ENCODE measurements around the gene RIN3.

Gene RIN3

DNA sequence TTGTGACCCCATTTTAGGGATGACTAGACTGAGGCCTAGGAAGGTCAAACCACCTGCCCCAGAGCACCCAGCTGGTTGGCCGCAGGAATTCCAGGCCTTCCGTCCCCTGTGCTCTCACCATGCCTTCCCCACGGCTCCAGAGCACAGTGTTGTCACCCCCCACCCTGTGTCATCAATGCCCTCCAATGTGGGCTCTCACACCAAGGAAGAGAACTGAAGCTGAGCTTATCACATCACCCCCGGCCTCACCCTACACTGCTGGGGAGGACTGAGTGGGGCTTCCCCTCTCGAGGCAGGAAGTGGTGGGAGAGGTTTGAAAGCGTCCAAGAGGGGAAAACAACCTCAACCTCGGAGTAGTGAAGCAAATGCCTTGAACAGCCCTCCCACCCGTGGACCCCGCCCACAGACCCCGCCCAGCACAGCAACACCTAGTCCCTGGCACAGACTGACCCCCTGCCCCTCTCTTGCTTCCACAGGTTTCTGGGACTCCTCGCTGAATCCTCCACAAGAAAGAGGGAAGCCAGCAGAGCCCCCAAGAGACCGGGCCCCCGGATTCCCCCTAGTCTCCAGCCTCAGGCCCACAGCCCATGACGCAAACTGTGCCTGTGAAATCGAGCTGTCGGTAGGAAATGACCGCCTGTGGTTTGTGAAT, 137.7 kb downstream of the RIN3 start:
- ATAC-seq: peak; percentile 84 to 85

DNA sequence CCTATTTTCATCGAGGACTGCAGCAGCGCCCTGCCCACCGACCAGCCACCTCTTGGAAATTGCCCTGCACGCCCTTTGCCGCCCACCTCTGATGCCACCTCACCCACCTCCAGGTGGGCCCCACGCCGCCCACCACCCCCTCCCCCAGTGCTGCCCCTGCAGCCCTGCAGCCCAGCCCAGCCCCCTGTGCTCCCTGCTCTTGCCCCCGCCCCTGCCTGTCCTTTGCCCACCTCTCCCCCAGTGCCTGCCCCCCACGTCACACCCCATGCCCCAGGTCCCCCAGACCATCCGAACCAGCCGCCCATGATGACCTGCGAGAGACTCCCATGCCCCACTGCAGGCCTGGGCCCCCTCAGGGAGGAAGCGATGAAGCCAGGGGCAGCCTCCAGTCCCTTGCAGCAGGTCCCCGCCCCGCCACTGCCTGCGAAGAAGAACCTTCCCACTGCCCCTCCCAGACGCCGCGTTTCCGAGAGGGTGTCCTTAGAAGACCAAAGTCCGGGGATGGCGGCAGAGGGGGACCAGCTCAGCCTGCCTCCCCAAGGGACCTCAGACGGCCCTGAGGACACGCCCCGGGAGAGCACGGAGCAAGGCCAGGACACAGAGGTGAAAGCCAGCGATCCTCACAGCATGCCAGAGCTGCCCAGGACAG, 138.3 kb downstream of the RIN3 start:
- no peak for ATAC-seq

DNA sequence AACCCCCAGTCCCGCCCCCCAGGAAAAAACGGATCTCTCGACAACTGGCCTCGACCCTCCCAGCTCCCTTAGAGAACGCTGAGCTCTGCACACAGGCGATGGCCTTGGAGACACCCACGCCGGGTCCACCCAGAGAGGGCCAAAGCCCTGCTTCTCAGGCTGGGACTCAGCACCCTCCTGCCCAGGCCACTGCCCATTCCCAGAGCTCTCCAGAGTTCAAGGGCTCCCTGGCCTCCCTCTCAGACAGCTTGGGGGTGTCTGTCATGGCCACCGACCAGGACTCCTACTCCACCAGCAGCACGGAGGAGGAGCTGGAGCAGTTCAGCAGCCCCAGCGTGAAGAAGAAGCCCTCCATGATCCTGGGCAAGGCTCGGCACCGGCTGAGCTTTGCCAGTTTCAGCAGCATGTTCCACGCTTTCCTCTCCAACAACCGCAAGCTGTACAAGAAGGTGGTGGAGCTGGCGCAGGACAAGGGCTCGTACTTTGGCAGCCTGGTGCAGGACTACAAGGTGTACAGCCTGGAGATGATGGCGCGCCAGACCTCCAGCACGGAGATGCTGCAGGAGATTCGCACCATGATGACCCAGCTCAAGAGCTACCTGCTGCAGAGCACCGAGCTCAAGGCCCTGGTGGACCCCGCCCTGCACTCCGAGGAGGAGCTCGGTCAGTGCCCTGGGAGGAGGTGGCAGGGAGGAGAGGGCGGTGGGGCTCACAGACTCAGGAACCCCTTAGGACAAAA, 139.0 kb downstream of the RIN3 start:
- ATAC-seq: no peak

DNA sequence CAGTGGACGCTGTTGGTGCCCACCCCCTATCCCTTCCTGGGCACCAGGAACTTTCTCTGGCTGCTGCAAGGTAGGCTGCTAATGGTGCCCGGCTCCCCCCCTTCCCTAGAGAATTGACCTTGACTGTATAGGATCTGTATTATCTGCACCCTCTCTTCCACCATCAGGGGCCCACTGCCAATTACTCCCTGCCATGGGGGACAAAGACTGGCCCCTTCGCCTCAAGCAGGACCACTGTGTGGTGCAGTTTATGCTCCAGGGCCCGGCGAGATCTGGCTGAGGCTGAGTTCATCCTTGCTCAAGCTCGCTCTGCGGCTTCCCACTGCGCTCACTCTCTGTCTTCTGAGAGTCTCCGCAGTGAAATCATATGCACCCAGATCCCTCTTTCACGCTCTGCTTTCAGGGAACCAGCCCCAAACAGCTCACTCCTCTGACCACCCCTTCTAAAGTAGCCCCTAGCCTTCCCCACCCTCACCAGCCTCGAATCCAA, 139.6 kb downstream of the RIN3 start:
- ATAC-seq: peak in 1 of 2 donors; percentile 12

DNA sequence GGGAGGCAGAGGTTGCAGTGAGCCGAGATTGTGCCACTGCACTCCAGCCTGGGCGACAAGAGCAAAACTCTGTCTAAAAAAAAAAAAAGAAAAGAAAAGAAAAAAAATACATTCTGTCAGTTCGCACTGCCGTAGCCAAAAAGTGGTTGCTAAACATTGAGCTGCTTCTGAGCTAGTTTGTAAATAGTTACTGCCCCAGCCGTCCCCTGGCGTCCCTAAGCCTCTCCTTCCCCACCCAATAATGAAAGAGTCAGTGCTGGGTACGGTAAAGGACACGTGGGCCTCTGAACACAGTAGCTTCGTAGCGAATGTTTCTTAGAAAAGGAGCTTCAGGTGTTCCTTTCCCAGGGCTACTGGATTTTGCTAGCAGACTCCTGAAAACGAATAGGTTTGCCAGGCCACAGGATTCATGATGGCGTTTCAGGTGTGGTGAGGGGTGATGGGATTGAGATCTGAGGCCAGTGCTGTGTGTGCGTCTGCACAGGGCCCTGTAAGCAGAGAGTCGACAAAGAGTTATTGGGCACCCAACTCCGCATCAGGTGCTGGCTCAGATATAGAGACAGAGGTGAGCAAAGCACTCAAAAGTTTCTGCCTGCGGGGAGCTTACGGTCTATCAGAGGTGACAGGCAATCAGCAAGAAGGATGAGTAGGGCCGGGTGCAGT, 140.8 kb downstream of the RIN3 start:
- ATAC-seq: no peak

DNA sequence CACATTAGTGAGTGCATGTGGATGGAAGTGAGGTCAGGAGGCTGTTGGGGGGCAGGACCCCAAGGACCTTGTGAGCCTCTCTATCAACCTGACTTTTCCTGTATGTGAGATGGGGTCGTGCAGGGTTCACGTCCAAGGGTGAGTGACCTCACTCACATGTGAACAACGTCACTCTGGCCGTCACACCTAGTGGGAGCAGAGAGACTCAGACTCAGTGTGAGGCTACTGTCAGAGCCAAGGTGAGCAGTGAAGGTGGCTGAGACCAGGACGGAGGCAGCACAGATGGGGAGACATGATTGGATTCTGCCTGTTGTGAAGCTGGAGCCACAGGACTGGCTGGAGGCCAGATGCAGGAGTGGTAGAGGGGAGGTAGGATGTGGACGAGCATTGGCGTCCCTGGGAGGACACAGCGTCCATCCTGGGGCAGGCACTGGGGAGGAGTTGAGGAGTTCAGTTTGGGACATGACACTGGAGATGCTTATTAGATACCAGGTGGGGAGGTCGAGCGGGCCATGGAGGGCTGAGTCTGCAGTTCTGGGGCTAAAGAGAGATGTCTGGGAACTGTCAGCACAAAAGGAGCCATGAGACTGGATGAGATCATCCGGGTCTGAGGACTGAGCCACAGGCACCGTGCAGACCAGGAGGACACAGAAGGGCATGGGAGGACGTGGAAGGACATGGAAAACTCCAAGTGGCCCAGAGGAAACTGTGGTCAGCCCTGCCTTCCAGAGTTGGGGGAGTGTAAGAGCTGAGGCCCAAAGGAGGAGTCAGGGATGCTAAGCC, 142.0 kb downstream of the RIN3 start:
- no peak for ATAC-seq

DNA sequence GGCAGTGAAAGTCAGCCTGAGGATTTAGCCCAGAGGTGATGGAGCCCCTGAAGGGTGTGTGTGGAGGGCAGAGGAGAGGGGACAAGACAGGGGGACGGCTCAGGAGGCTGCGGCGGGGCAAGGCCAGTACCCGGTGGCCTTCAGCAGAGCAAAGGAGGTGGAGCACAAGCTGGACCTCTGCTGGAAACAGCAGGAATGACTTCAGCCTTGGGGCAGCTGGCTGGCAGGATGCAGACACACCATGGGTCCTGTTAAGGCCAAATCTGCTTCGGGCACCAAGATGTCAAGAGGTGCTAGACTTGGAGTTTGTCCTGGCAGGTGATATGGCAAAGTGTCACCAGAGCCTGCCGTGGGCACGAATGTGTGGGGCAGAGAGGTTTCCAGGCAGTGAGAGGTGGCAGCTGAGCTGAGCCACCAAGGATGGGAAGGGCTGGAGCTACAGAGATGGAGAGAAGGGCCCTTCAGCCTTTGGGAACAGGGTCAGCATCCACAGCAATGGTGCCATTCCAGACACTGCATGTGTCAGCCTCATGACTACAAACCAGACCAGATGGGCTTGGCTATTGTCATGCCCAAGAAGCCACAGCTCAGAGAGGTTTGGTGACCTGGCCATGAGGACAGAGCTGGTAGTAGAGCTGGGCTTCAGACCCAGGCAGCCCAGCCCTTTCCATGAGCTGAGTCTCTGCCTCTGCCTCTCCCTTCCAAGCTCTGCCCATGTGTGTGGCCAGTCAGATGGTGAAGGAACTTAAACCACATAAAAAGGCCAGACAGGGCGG, 142.9 kb downstream of the RIN3 start:
- ATAC-seq: no peak

DNA sequence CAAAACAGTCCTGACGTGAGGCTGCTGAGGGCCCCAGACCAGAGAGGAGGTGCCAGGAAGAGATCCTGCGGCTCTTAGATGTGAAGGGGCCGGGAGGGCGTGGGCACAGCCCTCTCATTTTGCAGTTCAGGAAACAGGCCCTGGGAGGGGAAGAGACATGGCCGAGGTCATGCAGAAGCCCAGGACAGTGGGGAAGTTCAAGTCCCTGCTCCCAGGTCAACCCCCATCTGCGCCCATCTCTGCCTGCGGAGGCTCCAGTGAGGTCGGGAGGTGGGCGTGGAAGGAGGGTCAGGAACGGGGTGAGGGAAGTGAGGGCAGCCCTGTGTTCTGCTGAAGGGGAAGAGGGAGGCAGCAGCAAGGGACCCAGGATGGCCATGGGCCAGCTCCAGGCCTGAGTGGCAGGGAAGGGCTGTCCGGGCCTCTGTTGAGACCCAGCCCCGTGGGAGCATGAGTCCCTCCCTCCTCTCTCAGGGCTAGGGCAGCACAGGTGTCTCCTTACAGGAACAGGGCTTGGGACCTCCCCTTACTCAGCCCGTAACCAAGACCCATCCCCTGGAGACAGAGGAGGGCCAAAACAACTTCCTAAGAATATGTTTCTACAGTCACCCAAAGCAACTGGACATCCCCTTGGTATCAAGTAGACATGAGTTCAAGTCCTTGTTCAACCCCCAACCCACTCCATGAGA, 144.0 kb downstream of the RIN3 start:
- no peak for ATAC-seq

DNA sequence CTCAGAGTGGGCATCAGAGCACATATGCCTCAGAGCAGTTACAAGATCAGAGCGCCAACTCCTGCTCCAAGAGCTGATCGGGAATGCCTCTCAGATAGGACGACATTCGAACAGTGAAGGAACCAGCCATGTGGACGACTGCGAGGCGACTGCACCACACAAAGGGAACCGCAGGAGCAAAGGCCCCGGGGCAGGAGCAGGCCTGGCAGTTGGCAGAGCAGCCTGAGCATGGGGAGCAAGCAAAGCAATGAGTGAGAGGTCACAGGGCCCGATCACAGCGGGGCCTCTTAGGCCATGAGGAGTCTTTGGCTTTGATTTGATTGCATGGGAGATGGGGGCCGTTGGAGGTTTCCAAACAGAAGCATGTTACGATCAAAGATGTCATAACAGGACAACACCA, 144.6 kb downstream of the RIN3 start:
- ATAC-seq: no peak

DNA sequence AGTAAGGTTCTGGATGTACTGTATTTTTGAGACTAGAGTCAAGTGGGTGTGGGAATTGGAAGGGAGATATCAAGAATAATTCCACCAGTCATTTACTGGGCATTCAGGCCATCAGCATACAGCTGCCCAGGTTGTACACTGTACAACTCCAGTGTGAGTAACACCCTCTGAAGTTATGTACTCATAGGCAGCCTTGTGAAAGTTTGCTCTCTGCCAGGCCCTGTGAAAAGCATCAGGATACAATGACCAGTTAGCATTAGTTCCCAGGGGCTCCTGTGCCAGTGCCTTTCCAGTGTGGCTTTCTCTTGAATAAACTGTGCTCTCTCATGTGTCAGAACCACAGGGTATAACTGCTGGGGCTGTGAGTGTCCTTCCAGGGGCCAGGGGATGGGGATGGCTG, 145.1 kb downstream of the RIN3 start:
- no peak for ATAC-seq

DNA sequence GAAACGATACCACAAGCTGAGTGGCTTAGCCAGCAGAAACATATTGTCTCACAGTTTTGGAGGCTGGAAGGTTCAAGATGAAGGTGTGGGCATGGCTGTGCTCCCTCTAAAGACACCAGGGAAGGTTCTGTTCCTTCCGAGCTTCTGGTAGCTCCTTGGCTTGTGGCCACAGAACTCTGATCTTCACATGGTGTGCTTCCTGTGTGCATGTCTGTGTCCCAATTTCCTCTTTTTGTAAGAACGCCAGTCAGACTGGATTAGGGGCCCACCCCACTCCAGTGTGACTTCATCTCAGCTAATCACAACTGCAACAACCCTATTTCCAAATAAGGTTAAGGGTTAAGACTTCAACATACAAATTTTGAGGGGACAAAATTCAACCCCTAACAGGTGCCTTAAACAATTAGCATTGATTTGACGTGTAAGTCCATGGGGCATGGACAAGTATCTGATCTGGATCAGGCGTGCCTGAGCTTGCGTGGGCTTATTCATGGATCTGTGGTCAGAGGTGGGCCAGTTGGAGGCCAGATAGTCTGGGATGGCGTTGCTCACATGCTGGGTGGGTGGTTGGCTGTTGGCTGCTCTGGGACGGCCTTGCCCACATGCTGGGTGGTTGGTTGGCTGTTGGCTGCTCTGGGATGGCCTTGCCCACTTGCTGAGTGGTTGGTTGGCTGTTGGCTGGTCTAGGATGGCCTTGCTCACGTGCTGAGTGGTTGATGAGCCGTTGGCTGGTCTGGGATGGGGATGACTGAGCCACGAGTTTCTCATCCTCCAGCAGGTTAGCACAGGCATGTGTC, 146.4 kb downstream of the RIN3 start:
- no peak for ATAC-seq

DNA sequence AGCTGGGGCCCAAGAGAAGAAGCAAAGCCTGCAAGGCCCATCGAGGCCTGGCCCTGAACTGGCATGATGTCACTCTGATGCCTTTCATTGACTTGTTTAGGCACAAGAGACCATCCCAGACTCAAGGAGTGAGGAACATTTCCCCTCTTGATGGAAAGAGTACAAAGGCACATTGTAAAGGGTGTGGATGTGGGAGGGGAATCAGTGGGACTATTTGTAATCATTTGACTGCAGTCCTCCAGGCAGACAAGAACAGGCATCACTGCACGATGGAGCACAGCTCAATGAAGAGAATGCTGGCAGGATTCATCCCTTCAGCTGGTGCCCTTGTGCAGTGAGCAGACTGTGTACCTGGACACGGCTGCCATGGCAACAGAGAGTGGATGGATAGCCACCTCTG, 147.0 kb downstream of the RIN3 start:
- ATAC-seq: no peak

DNA sequence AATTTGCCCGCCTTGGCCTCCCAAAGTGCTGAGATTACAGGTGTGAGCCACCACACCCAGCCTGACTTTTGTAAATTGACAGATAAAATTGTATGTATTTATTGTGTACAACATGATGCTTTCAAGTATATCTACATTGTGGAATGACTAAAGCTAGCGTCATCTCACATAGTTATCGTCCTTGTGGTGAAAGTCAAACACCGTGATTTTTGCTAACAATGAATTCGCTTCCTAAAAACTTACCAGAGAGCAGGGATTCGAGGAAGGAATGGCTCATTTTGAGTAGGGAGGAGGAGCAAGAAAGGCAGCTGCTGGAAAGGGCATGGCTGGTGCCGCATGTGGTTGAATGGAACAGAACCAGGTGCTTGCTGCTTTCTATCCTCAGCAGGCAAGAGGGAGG, 149.5 kb downstream of the RIN3 start:
- ATAC-seq: no peak

DNA sequence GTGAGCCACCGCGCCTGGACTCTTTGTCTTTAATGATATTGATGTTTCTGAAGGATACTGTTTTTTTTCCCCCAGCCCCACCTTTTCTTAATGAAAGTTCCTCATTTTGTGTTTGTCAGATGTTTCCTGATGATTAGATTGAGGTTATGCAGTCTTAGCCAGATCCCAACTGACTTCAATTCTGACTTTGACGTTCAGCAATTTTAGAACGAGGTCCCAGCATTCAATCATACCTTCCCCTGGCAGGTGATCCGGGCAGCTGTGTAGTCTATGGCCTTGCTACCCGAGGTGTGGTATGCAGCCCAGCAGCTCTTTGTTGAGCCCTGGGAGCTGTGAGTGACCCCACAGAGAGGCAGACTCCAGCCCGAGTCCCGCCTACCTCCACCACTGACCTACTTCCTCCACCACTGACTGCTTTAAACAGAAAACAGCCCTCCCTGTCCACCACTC, 152.1 kb downstream of the RIN3 start:
- ATAC-seq: no peak

DNA sequence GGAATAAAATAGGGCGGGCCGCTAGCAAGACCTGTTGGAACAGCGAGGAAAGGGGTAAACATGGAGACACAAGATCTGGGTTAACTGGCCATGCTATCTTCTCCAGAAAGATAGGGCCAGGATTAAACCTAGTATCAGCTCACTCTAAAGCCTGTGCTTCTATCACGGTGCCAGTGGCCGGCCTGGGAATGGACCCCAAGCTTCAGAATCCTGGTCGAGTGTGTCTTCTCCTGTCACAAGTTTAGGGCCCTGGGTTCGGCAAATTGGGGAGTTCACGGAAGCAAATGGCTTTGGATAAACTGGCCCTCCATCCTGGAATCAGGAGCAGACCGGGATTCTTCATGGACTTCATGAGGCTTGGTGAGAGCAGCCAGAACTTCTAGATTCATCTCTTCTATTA, 152.7 kb downstream of the RIN3 start:
- ATAC-seq: no peak

DNA sequence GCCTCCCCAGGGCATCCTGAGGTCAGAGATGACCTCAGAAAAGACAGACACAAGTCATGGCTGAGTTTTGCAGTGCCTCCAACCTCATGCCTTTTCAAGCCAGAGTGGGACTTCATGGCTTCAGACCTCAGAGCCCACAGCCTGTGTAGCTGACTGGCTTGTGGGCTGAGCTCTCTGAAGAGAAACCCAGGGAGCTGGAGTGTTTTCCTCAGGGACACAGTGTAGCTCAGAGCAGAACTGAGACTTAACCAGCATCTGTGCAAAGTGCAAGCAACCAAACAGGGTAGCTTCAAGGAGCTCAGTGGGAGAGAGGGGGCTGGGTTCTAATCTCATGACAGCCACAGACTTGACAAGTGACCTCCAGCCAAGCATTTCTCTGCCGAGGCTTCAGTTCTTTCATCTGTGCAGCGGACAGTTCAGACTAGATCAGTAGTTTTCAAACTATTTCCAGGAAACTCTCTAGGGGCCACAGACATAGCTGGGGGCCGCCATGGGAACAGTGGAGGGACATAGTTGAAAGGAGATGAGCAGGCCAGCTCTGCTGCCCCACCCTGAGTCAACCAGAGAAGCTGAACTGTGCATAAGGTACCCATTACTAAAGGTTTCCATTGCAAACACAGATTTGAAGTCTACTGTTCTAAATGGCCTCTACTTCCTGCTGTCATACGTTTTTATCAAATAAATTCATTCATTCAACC, 154.8 kb downstream of the RIN3 start:
- peak; percentile 83 to 84 for ATAC-seq

DNA sequence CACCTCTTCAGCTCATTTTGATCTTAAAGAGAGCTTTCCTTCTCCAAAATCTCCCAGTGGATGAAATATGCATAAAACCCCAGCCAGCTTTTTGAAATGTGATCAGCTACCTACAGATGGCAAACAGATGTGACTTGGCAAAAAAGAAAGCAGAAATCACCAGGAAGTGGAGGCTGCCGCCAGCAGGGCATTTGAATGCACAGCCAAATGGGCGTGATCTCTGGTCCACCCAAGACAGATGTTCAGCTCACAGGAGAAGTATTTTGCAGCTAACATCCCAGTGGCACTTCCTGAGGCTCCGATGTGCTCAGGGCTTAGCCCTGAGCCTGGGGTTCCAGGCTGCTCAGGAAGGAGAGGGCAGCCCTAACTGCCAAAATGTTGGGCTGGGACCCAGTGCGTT, 156.6 kb downstream of the RIN3 start:
- no peak for ATAC-seq

DNA sequence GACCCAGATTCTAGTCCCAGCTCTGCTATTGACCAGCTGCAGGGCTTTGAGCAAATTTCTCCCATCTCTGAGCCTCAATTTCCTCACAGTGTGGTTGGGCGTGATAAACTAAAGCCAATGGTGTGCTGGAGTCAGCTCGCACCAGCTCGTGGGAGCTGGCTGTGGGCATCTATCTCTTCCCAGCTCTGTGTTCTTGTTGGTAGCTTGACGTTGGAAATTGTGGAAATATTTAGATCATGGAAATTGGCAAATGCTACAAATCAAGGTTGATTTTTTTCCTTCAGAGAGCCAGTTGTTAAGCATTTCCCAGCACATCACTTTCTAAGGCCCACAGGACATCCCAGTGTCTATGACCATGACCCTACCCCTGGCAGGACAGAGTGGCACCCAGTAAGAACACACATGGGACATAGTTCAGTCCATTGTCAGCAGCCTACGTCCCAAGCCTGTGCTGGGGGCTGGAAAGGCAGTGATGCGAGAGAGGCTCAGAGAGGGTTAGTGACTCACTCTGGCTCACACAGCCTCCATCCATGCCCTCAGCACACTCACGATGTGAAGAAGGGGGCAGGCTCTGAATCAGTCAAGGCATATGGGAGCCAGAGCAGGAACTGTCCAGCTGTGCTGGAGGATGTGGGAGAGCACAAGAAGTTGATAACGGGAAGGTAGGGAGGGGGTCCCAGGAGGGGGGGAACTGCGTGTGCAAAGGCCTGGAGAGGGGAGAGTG, 157.2 kb downstream of the RIN3 start:
- ATAC-seq: peak; percentile 68 to 82
